K562 (cell line): ENCODE results near the gene SLC13A3. TPM values are rescaled to one million over a fixed set of nuclear protein-coding genes. Genes with fewer than 3 reads are reported as not detected.
A peak's percentile ranks its signal among the peaks of the same experiment; 100 is the strongest.

ENCODE experiments used
- ATAC-seq: fragments of 200-7000 bp; cut with Tn5 transposase; 3 replicates; pipeline ENCODE4 v1.9.1; 2020; ENCODE audit warnings: moderate library complexity
- BruUV-seq: library from RNA; stranded (reverse); fragments of 400-500 nt; replicated peaks from 2 replicates; lab custom pipeline; 2021; lab: Mats Ljungman, UMichigan
- CTCF ChIA-PET: fragments of 300-600 bp; formaldehyde crosslinking; extraction: SDS; loops from one replicate; lab custom pipeline; 2021; ENCODE audit warnings: low intra/inter-chr PET ratio; lab: Yijun Ruan, JAX
- POLR2A ChIA-PET: fragments of 300-600, 350-650 bp; sonication (Branson Sonifier 250); formaldehyde crosslinking; extraction: SDS; loops from one replicate; lab custom pipeline; 2021; ENCODE audit warnings: antibody characterized with exemption, inconsistent platforms; lab: Yijun Ruan, JAX
- DNase-seq, 4 experiments: peaks; one replicate each; pipeline versions ENCODE4 v3.0.0 to v3.0.0-alpha.2; 2011 to 2018; ENCODE audit warnings: low spot score in 3 of 4, mixed read lengths in 3 of 4; ENCODE audit errors: extremely low read depth in 1 of 4
- FAIRE-seq: peaks from 2 replicates; lab custom pipeline; 2011; peaks lifted over from hg19 to GRCh38; lab: Jason Lieb, UNC
- H2AFZ ChIP-seq: 2 replicates; pipeline ENCODE4 v1.6.0; 2011; ENCODE audit warnings: low read depth, low read length, control low read depth, inconsistent platforms
- H3K27ac ChIP-seq: fragments of 200-600 bp; 3 replicates; pipeline ENCODE4 v1.8.0; 2011; ENCODE audit warnings: low read depth, mild to moderate bottlenecking, control low read depth, inconsistent platforms, low read length, moderate library complexity, mixed read lengths; ENCODE audit errors: extremely low read depth
- H3K27me3 ChIP-seq, 2 experiments: fragments of 300-600 bp in 1 of 2; 2 replicates in 1 of 2; 3 replicates in 1 of 2; pipeline versions ENCODE4 v1.6.0 to v1.8.0; 2011; ENCODE audit warnings: inconsistent platforms in 2 of 2, low read length in 2 of 2, mild to moderate bottlenecking in 1 of 2, mixed read lengths in 1 of 2, moderate library complexity in 1 of 2; ENCODE audit not compliant: control insufficient read depth in 2 of 2, insufficient read depth in 2 of 2
- H3K36me3 ChIP-seq: fragments of 300-600 bp; 3 replicates; pipeline ENCODE4 v1.8.0; 2011; ENCODE audit warnings: mild to moderate bottlenecking, low read length, inconsistent platforms; ENCODE audit not compliant: control insufficient read depth, insufficient read depth
- H3K4me1 ChIP-seq, 2 experiments: fragments of 200-600 bp in 1 of 2; replicated peaks in 1 of 2; 2 replicates in 1 of 2; 3 replicates in 1 of 2; pipeline versions ENCODE4 v1.5.1 to v1.8.0; 2011; ENCODE audit warnings: inconsistent platforms in 2 of 2, low read length in 2 of 2, mild to moderate bottlenecking in 1 of 2, mixed read lengths in 1 of 2, moderate library complexity in 1 of 2; ENCODE audit not compliant: control insufficient read depth in 2 of 2, insufficient read depth in 2 of 2
- H3K4me2 ChIP-seq: 2 replicates; pipeline ENCODE4 v1.6.1; 2011; ENCODE audit warnings: low read length, control low read depth, inconsistent platforms, mixed read lengths; ENCODE audit not compliant: insufficient read depth
- H3K4me3 ChIP-seq: fragments of 200-600 bp; sonication (generic), shearing (Covaris generic); 2 replicates; pipeline ENCODE4 v1.5.1; 2016; ENCODE audit warnings: control low read depth, inconsistent platforms
- H3K79me2 ChIP-seq: fragments of 200-600 bp; 3 replicates; pipeline ENCODE4 v1.8.0; 2011; ENCODE audit warnings: low read length, inconsistent platforms; ENCODE audit not compliant: control insufficient read depth, insufficient read depth
- H3K9ac ChIP-seq, 2 experiments: 2 replicates each; pipeline versions ENCODE4 v1.6.0 to v1.6.1; 2011; ENCODE audit warnings: low read depth in 2 of 2, low read length in 2 of 2, control low read depth in 1 of 2, inconsistent platforms in 1 of 2, mild to moderate bottlenecking in 1 of 2, mixed read lengths in 1 of 2; ENCODE audit not compliant: insufficient read depth in 1 of 2
- H3K9me1 ChIP-seq: one replicate; pipeline ENCODE4 v1.6.0; 2011; ENCODE audit warnings: inconsistent platforms, mild to moderate bottlenecking, low read length, moderate library complexity; ENCODE audit not compliant: control insufficient read depth, insufficient read depth
- H3K9me3 ChIP-seq: replicated peaks from 2 replicates; pipeline ENCODE4 v1.5.1; 2011; ENCODE audit warnings: low read depth, low read length, inconsistent platforms; ENCODE audit not compliant: control insufficient read depth, insufficient read depth
- H4K20me1 ChIP-seq: replicated peaks from 2 replicates; pipeline ENCODE4 v1.6.1; 2011; ENCODE audit warnings: low read length, inconsistent platforms, mixed read lengths; ENCODE audit not compliant: control insufficient read depth, insufficient read depth
- ASH1L ChIP-seq: fragments of 450-650 bp; IDR thresholded peaks from 2 replicates; pipeline ENCODE4 v1.6.1; 2018; ENCODE audit warnings: borderline replicate concordance, mild to moderate bottlenecking, low read depth; ENCODE audit not compliant: partially characterized antibody
- ATF2 ChIP-seq: sonication (generic); formaldehyde crosslinking; IDR thresholded peaks from 2 replicates; pipeline ENCODE4 v1.8.1; 2022; ENCODE audit warnings: missing genetic modification reagents
- CBFA2T3 ChIP-seq: fragments of 450-650 bp; IDR thresholded peaks from 2 replicates; pipeline ENCODE4 v1.6.1; 2017
- CBX3 ChIP-seq, 2 experiments: IDR thresholded peaks; 1 replicate in 1 of 2; 2 replicates in 1 of 2; pipeline ENCODE4 v1.6.1; 2012; ENCODE audit warnings: inconsistent platforms in 2 of 2, low read length in 2 of 2, borderline replicate concordance in 1 of 2, control low read depth in 1 of 2
- CHD1 ChIP-seq: fragments of 200-600 bp; sonication (generic); IDR thresholded peaks from one replicate; pipeline ENCODE4 v1.6.1; 2012; ENCODE audit warnings: mild to moderate bottlenecking, moderate library complexity, low read length, inconsistent platforms
- FOXO4 ChIP-seq: fragments of 450-650 bp; formaldehyde crosslinking; IDR thresholded peaks from 2 replicates; pipeline ENCODE4 v1.4.0; 2020; ENCODE audit warnings: mild to moderate bottlenecking, moderate library complexity
- GATA2 ChIP-seq: sonication (generic); formaldehyde crosslinking; IDR thresholded peaks from 2 replicates; pipeline ENCODE4 v1.4.0; 2020; ENCODE audit warnings: mild to moderate bottlenecking, missing genetic modification reagents
- GTF2E2 ChIP-seq: fragments of 200-800 bp; sonication (Bioruptor generic); IDR thresholded peaks from 2 replicates; pipeline ENCODE4 v1.6.1; 2016; ENCODE audit warnings: missing genetic modification characterization, missing compliant biosample characterization
- ZFX ChIP-seq: sonication (generic); formaldehyde crosslinking; IDR thresholded peaks from 2 replicates; pipeline ENCODE4 v1.8.0; 2022; ENCODE audit warnings: mild to moderate bottlenecking, missing genetic modification reagents, moderate library complexity
- ZMIZ1 ChIP-seq, 2 experiments: fragments of 150-350 bp in 1 of 2; IDR thresholded peaks; 2 replicates each; pipeline ENCODE4 v1.6.1; 2012 to 2016; ENCODE audit warnings: low read depth in 2 of 2, low read length in 2 of 2, mild to moderate bottlenecking in 1 of 2, moderate library complexity in 1 of 2
- ZNF584 ChIP-seq: fragments of 200-800 bp; sonication (Bioruptor generic); IDR thresholded peaks from 2 replicates; pipeline ENCODE4 v1.6.1; 2016; ENCODE audit warnings: low read depth, mild to moderate bottlenecking, missing genetic modification characterization, missing compliant biosample characterization
- WGBS: fragments of 100-300 bp; shearing (Covaris generic); methylation state at CpG from one replicate; pipeline ENCODE4 v1.1.6; 2016; ENCODE audit warnings: low coverage, mixed read lengths; ENCODE audit not compliant: insufficient coverage; ENCODE audit errors: missing lambda C conversion rate; 5-methylcytosine and 5-hydroxymethylcytosine counted together
- in situ Hi-C: fragments of 300-500 bp; cut with MboI; formaldehyde crosslinking; loops from 4 replicates; pipeline ENCODE4 v1.15.0; 2018; ENCODE audit warnings: inconsistent platforms, mixed read lengths
- intact Hi-C: fragments of 100-400 bp; cut with micrococcal nuclease; formaldehyde crosslinking; loops from 2 replicates; pipeline ENCODE4 v1.14.2; 2022
- polyA plus RNA-seq, 8 experiments: library from polyadenylated mRNA; depleted of rRNA in 4 of 8; stranded (reverse) in 5 of 8; unstranded in 3 of 8; fragments of >200 nt; fragmentation: Nextera tagmentation in 2 of 8; fragmentation: Illumina TruSeq in 1 of 8; extraction: Ambion mirVana in 2 of 8; extraction: Trizol in 1 of 8; gene quantifications; 2 replicates each; pipeline versions ENCODE4 v1.2.1 to v1.2.3, GENCODE V29; 2011 to 2014; ENCODE audit warnings: inconsistent platforms in 1 of 8, missing spikeins in 1 of 8
- total RNA-seq, 7 experiments: library from RNA; depleted of rRNA in 6 of 7; stranded (reverse); fragments of >200 nt in 6 of 7; fragmentation: Illumina TruSeq in 2 of 7; extraction: Trizol in 2 of 7; gene quantifications; 2 replicates each; pipeline versions ENCODE4 v1.2.1 to v1.2.3, GENCODE V29; 2011 to 2021; ENCODE audit warnings: low replicate concordance in 1 of 7
- TF ChIP-seq, protein P1 (sequence below): fragments of 450-650 bp; IDR thresholded peaks from 2 replicates; pipeline ENCODE4 v1.6.1; 2016; ENCODE audit warnings: antibody characterized with exemption

Gene SLC13A3
- total and polyA plus RNA-seq, 9 of the 15 experiments (the other 6 are each of a cell fraction or from before 2014, with no cell fraction given) = 5.5 to 16.4 (median 8.5) TPM

- TF ChIP-seq CBFA2T3 (peak; percentile 79), CBX3 (IDR thresholded peaks at IDR 0.05; ENCODE audit: borderline replicate concordance in 1 of 2, low read length in 2 of 2) (no peak), ZMIZ1 (IDR thresholded peaks at IDR 0.05; ENCODE audit: low read depth in 2 of 2, low read length in 2 of 2) (no peak), ZFX (CRISPR knock-in tag) (no peak)
Measured at GRCh38 chr20:46619445-46619844, 31.8 kb downstream of the SLC13A3 start (continued).

GRCh38 chr20:46618316-46619100 is 32.8 kb downstream of the SLC13A3 start:
- WGBS = 65% methylated on average over 7 of the region's 7 CpGs
- TF ChIP-seq CHD1 = no peak
- no peak for TF ChIP-seq ATF2
- TF ChIP-seq ZNF584 = no peak
- no peak for TF ChIP-seq GTF2E2 (tag)
- TF ChIP-seq FOXO4 (CRISPR knock-in tag) = no peak
- TF ChIP-seq, protein P1, sequence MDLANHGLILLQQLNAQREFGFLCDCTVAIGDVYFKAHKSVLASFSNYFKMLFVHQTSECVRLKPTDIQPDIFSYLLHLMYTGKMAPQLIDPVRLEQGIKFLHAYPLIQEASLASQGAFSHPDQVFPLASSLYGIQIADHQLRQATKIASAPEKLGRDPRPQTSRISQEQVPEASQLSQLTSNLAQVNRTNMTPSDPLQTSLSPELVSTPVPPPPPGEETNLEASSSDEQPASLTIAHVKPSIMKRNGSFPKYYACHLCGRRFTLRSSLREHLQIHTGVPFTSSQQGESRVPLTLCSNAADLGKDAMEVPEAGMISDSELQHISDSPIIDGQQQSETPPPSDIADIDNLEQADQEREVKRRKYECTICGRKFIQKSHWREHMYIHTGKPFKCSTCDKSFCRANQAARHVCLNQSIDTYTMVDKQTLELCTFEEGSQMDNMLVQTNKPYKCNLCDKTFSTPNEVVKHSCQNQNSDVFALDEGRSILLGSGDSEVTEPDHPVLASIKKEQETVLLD = no peak
- TF ChIP-seq GATA2 (CRISPR knock-in tag) = no peak
- TF ChIP-seq ASH1L = no peak

More at GRCh38 chr20:46618316-46619100, 32.8 kb downstream of the SLC13A3 start:
- POLR2A ChIA-PET = interaction anchor here (0.5 kb wide), 1 partner anchor 65 kb away, joined by 3 read pairs; no protein-coding TSS in a partner anchor
- Histone ChIP-seq H3K4me3 (no peak overlapping the region), H3K36me3 (no peaks in the 10 kb centered on the region; the same call in 2 of the 3 replicates), H3K9ac (no peak overlapping the region), H3K4me1 (peaks cover 5 to 15% of the 10 kb centered on the region in 2 experiments; a peak in 3 of 5 replicates), H3K27me3 (no peaks in the 10 kb centered on the region), H4K20me1 (no peaks in the 10 kb centered on the region), H3K9me1 (peaks cover 4% of the 10 kb centered on the region), H3K27ac (no peak overlapping the region), H3K9me3 (no peaks in the 10 kb centered on the region), H3K4me2 (no peak overlapping the region), H3K79me2 (no peaks in the 10 kb centered on the region), H2AFZ (no peak overlapping the region)
- CTCF ChIA-PET = no interaction called here
- in situ Hi-C loops (no loop called here), intact Hi-C loops (no loop called here)
- FAIRE-seq = no peak
- no peak for ATAC-seq
- DNase-seq = no peak
- BruUV-seq = no TSS peak
